ENCODE measurements around the gene RHOT2.

DNA sequence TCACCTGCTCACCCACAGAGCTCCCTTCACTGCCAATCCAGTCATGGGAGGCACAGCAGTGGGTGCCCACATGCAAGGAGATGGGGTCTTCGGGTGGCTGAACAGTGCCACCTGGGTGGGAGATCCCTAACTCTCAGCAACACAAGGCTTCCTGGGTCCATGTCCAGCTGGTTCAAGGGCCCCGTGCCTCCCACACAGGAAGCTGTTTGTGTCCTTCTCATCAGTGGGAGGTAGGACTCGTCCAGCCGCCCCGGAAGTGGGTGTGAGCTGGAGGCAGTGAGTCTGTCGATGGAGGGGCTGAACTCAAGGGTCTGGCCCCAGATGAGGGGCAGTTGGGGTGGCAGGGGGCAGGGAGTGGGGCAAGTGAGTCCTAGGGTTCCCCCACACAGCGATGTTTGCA, 36.1 kb downstream of the RHOT2 start:
- TF ChIP-seq CTCF (conservative IDR thresholded peaks at IDR 0.05; ENCODE audit: low read depth, low read length) (no peak), EZH2 (IDR thresholded peaks at IDR 0.05; ENCODE audit: borderline replicate concordance, low read depth, low read length, poor library complexity, severe bottlenecking) (no peak)
